LoVo (cell line): Measurements from ENCODE around the gene MACIR.

Experiments
- DNase-seq: peaks from one replicate; pipeline ENCODE4 v3.0.0-alpha.2; 2016; ENCODE audit warnings: low spot score

MACIR gene

GRCh38 chr5:103291606-103292005 is 33.0 kb downstream of the MACIR start:
- DNase-seq = no peak

- no peak for DNase-seq
These were observed 34.5 kb downstream of the MACIR start for GRCh38 chr5:103293099-103293498.

- DNase-seq = no peak
These were observed 35.2 kb downstream of the MACIR start for GRCh38 chr5:103293719-103294118.

DNA sequence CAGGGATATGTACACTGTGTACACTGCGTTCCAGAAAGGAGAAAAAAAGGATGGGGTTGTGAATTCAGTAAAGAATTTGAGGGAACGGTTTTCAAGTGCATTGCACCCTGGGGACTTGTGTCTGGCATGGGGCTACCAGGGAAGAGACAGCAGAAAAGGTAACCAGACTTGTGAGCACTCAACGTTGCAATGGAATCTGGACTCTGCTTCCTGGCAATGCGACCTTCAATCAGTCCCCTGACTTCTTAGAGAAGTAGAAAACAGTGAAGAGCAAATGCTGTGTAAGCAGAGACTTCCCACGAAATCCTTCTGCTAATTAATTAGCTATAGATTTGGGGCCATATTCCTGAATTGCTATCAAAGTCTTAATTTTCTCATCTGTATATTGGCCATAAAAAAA is 36.3 kb downstream of the MACIR start:
- DNase-seq = no peak

- DNase-seq = no peak
These were observed 36.9 kb downstream of the MACIR start for GRCh38 chr5:103295424-103295823.

- no peak for DNase-seq
These were observed 37.3 kb downstream of the MACIR start for GRCh38 chr5:103295871-103296270.

DNA sequence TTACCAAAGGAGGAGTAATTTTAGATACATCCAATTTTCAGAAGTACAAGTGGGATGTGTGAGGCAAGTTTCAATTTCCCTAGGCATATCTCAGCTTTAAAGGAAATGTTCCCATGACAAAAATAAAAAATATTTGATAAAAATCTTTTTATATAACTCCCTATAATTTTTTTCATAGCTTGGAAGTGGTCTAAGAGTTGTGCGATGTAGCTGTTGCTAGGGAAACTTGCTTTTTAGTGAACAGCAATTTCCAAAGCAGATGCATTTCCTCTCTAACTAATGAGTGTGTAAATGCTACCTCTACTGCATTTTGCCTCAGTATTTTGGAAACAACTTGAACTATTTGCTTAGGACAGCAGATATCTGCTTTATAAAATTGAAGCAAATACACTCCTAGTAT is 39.6 kb downstream of the MACIR start:
- DNase-seq = no peak

GRCh38 chr5:103298607-103299188 is 40.1 kb downstream of the MACIR start:
- no peak for DNase-seq

GRCh38 chr5:103305809-103306208 is 47.2 kb downstream of the MACIR start:
- no peak for DNase-seq

DNA sequence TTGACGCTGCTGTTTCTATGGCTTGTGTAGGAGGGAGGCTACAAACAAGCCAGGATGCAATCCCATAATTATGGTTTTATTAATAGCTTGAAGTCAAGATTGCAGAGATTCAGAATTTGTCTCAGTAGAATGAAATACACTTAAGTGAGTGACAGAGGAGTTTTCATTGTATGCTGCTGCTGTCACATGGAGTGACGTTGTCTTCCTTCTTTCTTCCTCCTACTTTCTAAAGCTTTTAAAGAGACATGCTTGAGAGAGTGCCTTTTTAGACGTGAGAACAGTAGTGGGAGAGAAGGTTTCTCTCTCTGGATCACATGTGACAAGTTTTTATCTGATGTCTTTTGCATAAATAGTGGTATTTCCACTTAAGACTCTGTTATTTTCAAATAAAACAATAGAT is 48.9 kb downstream of the MACIR start:
- no peak for DNase-seq

GRCh38 chr5:103308774-103309173 is 50.2 kb downstream of the MACIR start:
- no peak for DNase-seq

GRCh38 chr5:103313056-103313455 is 54.5 kb downstream of the MACIR start:
- no peak for DNase-seq

GRCh38 chr5:103315455-103315854 is 56.9 kb downstream of the MACIR start:
- DNase-seq = no peak

DNA sequence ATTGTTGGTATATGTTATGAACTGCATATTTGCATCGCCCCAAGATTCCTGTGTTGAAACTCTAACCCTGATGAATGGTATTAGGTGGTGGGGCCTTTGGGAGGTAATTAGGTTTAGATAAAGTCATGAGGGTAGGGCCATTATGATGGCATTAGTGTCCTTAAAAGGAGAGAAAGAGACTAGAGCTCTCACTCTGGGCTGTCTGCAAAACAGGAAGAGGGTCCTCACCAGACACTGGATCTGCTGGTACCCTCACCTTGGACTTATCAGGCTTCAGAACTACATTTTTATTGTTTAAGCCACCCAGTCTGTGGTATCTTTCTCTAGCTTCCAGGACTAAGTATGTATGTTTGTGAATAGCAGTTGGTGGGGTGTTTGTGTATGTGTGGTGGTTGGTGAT is 68.9 kb downstream of the MACIR start:
- no peak for DNase-seq

DNA sequence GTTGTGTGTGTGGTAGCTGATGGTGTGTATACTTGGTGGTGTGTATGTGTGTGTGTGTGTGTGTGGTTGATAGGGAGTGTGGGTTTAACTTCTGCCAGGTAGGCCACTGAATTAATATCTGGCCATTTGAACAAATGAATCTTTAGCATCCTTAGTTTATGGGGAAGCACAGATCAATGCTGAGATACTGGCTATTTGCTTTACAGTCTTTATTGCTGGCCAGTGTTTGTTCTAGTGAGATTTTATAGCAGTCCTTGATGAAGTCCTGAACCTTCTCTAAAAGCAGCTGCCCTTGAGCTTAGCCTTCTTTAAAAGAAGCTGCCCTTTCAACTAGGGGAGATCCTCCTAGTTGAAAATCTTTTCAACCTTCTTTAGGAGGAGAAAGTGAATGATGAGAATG is 69.3 kb downstream of the MACIR start:
- no peak for DNase-seq
